PC-3 (cell line): Measurements from ENCODE around the gene POLR2L. TPM values are rescaled to one million over a fixed set of nuclear protein-coding genes. Genes with fewer than 3 reads are reported as not detected.

ENCODE experiments used
- ATAC-seq: fragments of 200-7000 bp; cut with Tn5 transposase; 2 replicates; pipeline ENCODE4 v1.9.1; 2020; ENCODE audit warnings: mild to moderate bottlenecking, moderate library complexity
- BruUV-seq: library from RNA; stranded (reverse); fragments of 400-500 nt; replicated peaks from 2 replicates; lab custom pipeline; 2021; lab: Mats Ljungman, UMichigan
- CTCF ChIA-PET: fragments of 300-600 bp; sonication (Branson Sonifier 250); formaldehyde crosslinking; loops from one replicate; lab custom pipeline; 2022; ENCODE audit warnings: antibody characterized with exemption; lab: Charles Lee
- POLR2A ChIA-PET: fragments of 300-600 bp; sonication (Branson Sonifier 250); formaldehyde crosslinking; loops from one replicate; lab custom pipeline; 2022; ENCODE audit warnings: antibody characterized with exemption; ENCODE audit not compliant: unreplicated experiment; lab: Charles Lee
- DNase-seq: peaks from one replicate; pipeline ENCODE4 v3.0.0-alpha.2; 2015
- H2AFZ ChIP-seq: fragments of 300-600 bp; sonication (generic); 2 replicates; pipeline ENCODE4 v1.6.0; 2016; ENCODE audit warnings: antibody characterized with exemption, low read length
- H3F3A ChIP-seq: fragments of 300-600 bp; sonication (generic); one replicate; pipeline ENCODE4 v1.6.0; 2017; ENCODE audit warnings: antibody characterized with exemption, low read length, control low read depth, mild to moderate bottlenecking; ENCODE audit not compliant: unreplicated experiment
- H3K27ac ChIP-seq: fragments of 300-600 bp; sonication (generic); 2 replicates; pipeline ENCODE4 v1.5.1; 2016; ENCODE audit warnings: mild to moderate bottlenecking, low read length
- H3K27me3 ChIP-seq: fragments of 300-600 bp; sonication (generic); 2 replicates; pipeline ENCODE4 v1.6.1; 2016; ENCODE audit warnings: low read length, mixed read lengths
- H3K36me3 ChIP-seq: fragments of 300-600 bp; sonication (generic); 2 replicates; pipeline ENCODE4 v1.6.1; 2016; ENCODE audit warnings: low read depth, mixed run types, low read length, mixed read lengths
- H3K4me1 ChIP-seq: fragments of 300-600 bp; sonication (generic); 2 replicates; pipeline ENCODE4 v1.5.1; 2016; ENCODE audit warnings: low read length; ENCODE audit not compliant: insufficient read depth
- H3K4me2 ChIP-seq: fragments of 300-600 bp; sonication (generic); 2 replicates; pipeline ENCODE4 v1.6.0; 2016; ENCODE audit warnings: low read length
- H3K4me3 ChIP-seq: fragments of 300-600 bp; sonication (generic); 2 replicates; pipeline ENCODE4 v1.5.1; 2016; ENCODE audit warnings: mild to moderate bottlenecking, low read length, mixed read lengths
- H3K79me2 ChIP-seq: fragments of 300-600 bp; sonication (generic); 2 replicates; pipeline ENCODE4 v1.6.1; 2017; ENCODE audit warnings: low read length, mixed read lengths
- H3K9ac ChIP-seq: fragments of 300-600 bp; sonication (generic); 2 replicates; pipeline ENCODE4 v1.6.0; 2016; ENCODE audit warnings: mild to moderate bottlenecking, low read length
- H3K9me2 ChIP-seq: fragments of 300-600 bp; sonication (generic); replicated peaks from 2 replicates; pipeline ENCODE4 v1.6.1; 2016; ENCODE audit warnings: mixed run types, low read length, mixed read lengths
- H3K9me3 ChIP-seq: fragments of 300-600 bp; sonication (generic); 2 replicates; pipeline ENCODE4 v1.6.1; 2016; ENCODE audit warnings: low read length, mixed read lengths
- H4K20me1 ChIP-seq: fragments of 300-600 bp; sonication (generic); 2 replicates; pipeline ENCODE4 v1.6.1; 2016; ENCODE audit warnings: low read length, mixed read lengths
- EZH2 ChIP-seq: fragments of 300-600 bp; sonication (generic); IDR thresholded peaks from one replicate; pipeline ENCODE4 v1.6.1; 2017; ENCODE audit warnings: antibody characterized with exemption, mild to moderate bottlenecking, low read length; ENCODE audit not compliant: unreplicated experiment
- EZH2phosphoT487 ChIP-seq: fragments of 300-600 bp; sonication (generic); IDR thresholded peaks from 2 replicates; pipeline ENCODE4 v1.6.1; 2018; ENCODE audit warnings: mild to moderate bottlenecking, antibody characterized with exemption, low read length, borderline replicate concordance
- intact Hi-C: fragments of 100-400 bp; cut with micrococcal nuclease; formaldehyde crosslinking; loops from 2 replicates; pipeline ENCODE4 v1.9.0; 2023
- total RNA-seq: library from RNA; depleted of rRNA; stranded (reverse); fragments of >200 nt; gene quantifications from 2 replicates; pipeline ENCODE4 v1.2.3, GENCODE V29; 2014
- TF ChIP-seq, protein P1 (sequence below): fragments of 300-600 bp; sonication (generic); conservative IDR thresholded peaks from 2 replicates; pipeline ENCODE4 v1.5.1; 2017; ENCODE audit warnings: antibody characterized with exemption, low read depth, mild to moderate bottlenecking, low read length

Gene POLR2L
- total RNA-seq, 1 experiment from 2014 or later = 1,148 TPM

- H3K27me3 ChIP-seq = no peaks in the 10 kb centered on the region
- ChIA-PET POLR2A (no interaction called here), CTCF (no interaction called here)
- no peak for ATAC-seq
- H3F3A ChIP-seq = no peaks in the 10 kb centered on the region
- H3K9ac ChIP-seq = peak overlapping the region; percentile 69
- DNase-seq = no peak
- H3K79me2 ChIP-seq = peaks cover 18% of the 10 kb centered on the region
- peak overlapping the region; percentile 70 for H3K4me3 ChIP-seq
- H3K36me3 ChIP-seq = no peaks in the 10 kb centered on the region
- H2AFZ ChIP-seq = peak overlapping the region; percentile 67
- no peak overlapping the region for H3K27ac ChIP-seq
- H4K20me1 ChIP-seq = no peaks in the 10 kb centered on the region
- TF ChIP-seq, protein P1, sequence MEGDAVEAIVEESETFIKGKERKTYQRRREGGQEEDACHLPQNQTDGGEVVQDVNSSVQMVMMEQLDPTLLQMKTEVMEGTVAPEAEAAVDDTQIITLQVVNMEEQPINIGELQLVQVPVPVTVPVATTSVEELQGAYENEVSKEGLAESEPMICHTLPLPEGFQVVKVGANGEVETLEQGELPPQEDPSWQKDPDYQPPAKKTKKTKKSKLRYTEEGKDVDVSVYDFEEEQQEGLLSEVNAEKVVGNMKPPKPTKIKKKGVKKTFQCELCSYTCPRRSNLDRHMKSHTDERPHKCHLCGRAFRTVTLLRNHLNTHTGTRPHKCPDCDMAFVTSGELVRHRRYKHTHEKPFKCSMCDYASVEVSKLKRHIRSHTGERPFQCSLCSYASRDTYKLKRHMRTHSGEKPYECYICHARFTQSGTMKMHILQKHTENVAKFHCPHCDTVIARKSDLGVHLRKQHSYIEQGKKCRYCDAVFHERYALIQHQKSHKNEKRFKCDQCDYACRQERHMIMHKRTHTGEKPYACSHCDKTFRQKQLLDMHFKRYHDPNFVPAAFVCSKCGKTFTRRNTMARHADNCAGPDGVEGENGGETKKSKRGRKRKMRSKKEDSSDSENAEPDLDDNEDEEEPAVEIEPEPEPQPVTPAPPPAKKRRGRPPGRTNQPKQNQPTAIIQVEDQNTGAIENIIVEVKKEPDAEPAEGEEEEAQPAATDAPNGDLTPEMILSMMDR = no peak
- TF ChIP-seq EZH2phosphoT487 (no peak), EZH2 (no peak)
- intact Hi-C loops = no loop called here
- no peaks in the 10 kb centered on the region for H3K9me2 ChIP-seq
- H3K4me1 ChIP-seq = peaks cover 15% of the 10 kb centered on the region
- BruUV-seq = no TSS peak
- no peaks in the 10 kb centered on the region for H3K9me3 ChIP-seq
- peak overlapping the region; percentile 98 for H3K4me2 ChIP-seq
These were observed 37.7 kb downstream of the POLR2L start for GRCh38 chr11:804599-804964.

DNA sequence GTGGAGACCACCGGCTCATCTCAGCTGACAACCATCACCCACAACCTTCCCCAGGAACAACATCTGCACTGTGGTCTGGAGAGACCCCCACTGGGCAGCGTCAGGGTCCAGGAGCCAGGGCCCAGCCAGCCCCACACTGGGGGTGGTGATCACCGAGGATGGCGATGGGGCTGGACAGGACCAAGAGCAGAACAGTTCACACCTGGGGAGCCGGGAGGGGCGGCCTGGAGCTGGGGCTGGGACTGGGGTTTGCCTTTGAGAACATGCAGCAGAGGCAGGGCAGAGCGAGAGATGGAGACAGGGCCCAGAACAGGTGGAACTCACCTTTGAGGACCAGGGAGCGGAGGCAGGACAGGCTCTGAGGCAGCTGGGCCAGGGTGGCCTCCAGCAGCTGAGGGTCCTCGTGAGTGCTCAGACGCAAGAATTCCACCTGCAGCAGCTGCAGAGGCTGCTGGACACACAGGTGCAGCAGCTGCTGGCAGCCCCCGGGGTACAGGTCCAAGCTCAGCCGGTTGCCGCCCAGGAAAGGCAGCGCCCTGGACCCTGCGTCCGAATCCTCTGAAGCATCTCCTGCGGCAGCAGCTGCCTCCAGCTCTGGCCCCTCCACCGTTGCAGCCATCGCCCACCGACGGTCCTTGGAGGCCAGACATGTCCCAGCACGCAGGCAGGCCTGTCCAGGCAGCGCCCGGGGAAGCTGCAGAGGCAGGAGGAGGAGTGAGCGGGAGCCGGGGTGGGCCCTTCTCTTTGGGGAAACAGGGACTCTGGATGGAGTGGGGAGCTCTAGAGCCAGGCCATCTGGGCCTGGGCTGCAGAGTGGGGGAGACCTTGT, 38.3 kb downstream of the POLR2L start:
- Histone ChIP-seq H3K4me2 (peak overlapping the region; percentile 98), H4K20me1 (no peaks in the 10 kb centered on the region), H3K9me2 (no peaks in the 10 kb centered on the region), H3K27ac (no peak overlapping the region), H3K27me3 (no peaks in the 10 kb centered on the region), H3K4me3 (peak overlapping the region; percentile 70), H3K9ac (no peak overlapping the region), H2AFZ (no peak overlapping the region), H3K79me2 (peaks cover 16% of the 10 kb centered on the region), H3K9me3 (no peaks in the 10 kb centered on the region), H3K4me1 (peaks cover 15% of the 10 kb centered on the region), H3K36me3 (no peaks in the 10 kb centered on the region), H3F3A (no peaks in the 10 kb centered on the region)
- POLR2A ChIA-PET = no interaction called here
- intact Hi-C loops = no loop called here
- TF ChIP-seq EZH2 (no peak), EZH2phosphoT487 (no peak)
- ATAC-seq (no peak), DNase-seq (no peak)
- no TSS peak for BruUV-seq
- CTCF ChIA-PET = no interaction called here

GRCh38 chr11:803467-803742, 38.9 kb downstream of the POLR2L start:
- no peaks in the 10 kb centered on the region for H3F3A ChIP-seq
- H4K20me1 ChIP-seq = no peaks in the 10 kb centered on the region
- no peak overlapping the region for H2AFZ ChIP-seq
- no peaks in the 10 kb centered on the region for H3K36me3 ChIP-seq
- ChIA-PET CTCF (no interaction called here), POLR2A (no interaction called here)
- BruUV-seq = no TSS peak
- H3K4me2 ChIP-seq = no peak overlapping the region
- no peak overlapping the region for H3K27ac ChIP-seq
- DNase-seq (no peak), ATAC-seq (no peak)
- H3K9ac ChIP-seq = no peak overlapping the region
- no peaks in the 10 kb centered on the region for H3K9me3 ChIP-seq
- H3K4me3 ChIP-seq = no peak overlapping the region
- peaks cover 10% of the 10 kb centered on the region for H3K4me1 ChIP-seq
- H3K79me2 ChIP-seq = peaks cover 10% of the 10 kb centered on the region
- intact Hi-C loops = no loop called here
- no peaks in the 10 kb centered on the region for H3K9me2 ChIP-seq
- no peak for TF ChIP-seq EZH2phosphoT487
- TF ChIP-seq, protein P1 = no peak
- no peak for TF ChIP-seq EZH2
- H3K27me3 ChIP-seq = no peaks in the 10 kb centered on the region
